ENCODE results near the gene FGF3.

FGF3 gene

GRCh38 chr11:69818603-69819441, at the start of gene FGF3:
FGF3 (minus strand) TSS chr11:69819416; CDS start chr11:69818933, 483 bp downstream.
- DNase-seq, result no peak

DNA sequence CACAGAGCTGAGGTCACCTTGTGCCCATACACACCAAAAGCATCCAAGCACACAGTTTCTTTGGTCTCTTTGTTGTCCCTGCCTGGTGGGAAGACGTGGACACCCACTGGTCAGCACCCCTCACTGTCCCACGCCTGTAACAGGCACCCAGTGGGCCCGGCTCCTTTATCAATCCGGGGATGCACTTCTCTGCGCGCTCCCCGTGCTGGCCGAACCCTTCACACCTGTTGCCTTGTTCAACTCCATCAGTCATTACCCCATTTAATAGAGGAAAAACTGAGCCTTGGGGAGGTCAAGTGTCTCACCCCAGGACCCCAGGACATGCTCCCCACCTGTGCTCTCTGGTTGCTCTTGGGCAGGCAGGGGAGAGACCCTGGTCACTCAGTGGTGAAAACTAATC, 49.7 kb upstream of the FGF3 start:
- DNase-seq, result no peak

- DNase-seq, result no peak
Observed at GRCh38 chr11:69868006-69868810, 49.0 kb upstream of the FGF3 start.

- DNase-seq, result no peak
Observed at GRCh38 chr11:69867076-69868005, 48.1 kb upstream of the FGF3 start.

DNA sequence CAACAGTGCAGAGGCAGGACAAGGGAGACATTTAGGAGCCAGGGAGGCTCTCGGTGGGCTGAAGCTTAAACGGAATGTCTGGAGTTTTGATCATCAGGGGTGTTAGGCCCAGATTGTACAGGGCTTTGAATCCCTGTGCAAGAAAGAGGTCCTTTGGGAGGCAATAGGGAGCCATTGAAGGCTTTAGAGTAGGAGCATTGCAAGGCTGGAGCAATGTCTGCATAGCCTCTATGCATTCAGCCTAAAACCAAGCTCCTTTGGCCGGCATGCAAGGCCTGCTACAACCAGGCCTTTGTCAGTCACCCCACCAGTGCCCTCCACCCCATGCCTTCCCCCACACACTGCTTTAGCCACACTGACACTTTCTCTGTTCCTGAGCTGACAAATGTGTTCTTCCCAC, 47.4 kb upstream of the FGF3 start:
- DNase-seq, result no peak

GRCh38 chr11:69865707-69866106, 46.5 kb upstream of the FGF3 start:
- no peak for DNase-seq

GRCh38 chr11:69864686-69865661, 45.8 kb upstream of the FGF3 start:
- no peak for DNase-seq

GRCh38 chr11:69863544-69864200, 44.5 kb upstream of the FGF3 start:
- DNase-seq, result no peak

DNA sequence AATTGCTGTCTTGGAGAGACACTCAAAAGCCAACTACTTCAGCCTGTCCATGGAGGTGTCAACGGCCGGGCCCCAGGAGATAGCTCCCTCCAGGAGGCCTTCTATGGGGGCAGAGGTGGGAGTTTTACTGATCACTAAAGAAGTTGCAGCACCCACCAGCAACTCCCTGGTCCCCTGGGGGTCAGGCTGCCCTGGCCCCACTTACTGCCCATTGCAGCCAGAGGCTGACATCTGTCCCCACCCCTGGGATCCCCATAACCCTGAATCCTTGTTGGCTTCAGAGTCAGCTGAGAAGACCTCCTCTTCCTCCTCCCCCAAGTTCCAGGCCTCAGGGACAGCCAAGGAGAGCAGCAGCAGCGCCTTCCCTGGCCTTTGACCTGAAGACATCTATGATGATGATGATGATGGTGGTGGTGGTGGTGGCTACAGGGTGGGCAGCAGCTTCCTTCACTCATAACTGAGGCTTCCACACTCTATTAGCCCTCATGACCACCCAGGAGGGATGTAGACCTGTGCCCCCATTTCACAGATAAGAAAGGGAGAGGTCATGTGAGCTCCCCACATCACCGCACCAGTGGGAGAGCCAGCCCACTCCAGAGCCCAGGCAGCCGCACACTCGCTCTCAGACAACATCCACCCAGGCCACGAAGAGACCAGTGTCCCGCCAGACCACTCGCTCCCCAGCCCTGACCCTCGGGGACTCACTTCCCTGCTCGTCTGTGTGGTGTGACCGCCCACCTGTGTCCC, 43.8 kb upstream of the FGF3 start:
- DNase-seq, result no peak

- DNase-seq, result no peak
Observed at GRCh38 chr11:69862331-69862771, 43.1 kb upstream of the FGF3 start.

DNA sequence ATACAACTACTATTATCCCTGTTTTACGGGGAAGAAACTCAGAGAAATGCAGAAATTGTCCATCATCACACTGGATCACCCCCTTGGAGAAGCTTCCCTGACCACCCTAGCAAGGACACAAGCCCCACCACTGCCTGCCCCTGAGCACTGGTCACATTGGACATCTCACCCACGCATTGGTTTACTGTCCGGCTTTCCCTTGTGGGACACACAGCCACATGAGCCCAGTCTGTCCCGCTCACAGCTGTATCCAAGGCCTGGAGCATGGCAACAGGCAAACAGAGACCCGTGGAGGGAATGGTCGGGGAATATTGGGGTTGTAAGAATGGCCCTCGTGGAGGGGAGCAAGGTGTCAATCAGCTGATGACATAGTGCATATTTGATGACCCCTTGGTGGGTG, 42.7 kb upstream of the FGF3 start:
- no peak for DNase-seq

DNA sequence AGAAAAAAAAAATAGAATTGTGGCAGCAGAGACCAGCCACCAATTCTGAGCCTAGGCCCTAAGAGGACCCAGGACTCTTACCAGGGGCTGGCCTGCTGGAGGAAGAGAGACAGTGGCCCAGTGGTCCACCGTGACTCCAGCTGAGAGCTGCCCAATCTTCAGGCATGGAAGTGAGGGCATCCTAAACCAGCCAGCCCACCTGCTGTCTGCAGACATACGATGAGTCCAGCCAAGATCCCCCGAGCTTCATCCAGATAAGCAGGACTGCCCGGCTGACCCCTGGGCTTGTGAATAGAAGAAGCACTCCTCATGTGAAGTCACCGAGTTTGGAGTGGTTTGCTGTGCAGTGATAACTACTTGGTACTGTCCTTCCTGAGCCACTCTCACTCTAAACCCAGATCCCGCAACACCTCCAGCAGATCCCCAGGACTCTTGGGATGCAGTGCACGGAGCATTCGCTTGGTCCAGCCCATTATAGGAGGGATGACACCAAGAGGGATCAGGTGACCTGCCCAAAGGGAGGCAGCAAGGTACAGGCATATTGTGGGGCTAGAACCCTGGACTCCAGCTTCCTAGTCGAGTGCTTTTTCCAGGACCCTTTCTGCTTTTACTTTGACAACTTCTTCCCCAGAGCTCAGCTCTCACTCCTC, 41.7 kb upstream of the FGF3 start:
- DNase-seq, result no peak

DNA sequence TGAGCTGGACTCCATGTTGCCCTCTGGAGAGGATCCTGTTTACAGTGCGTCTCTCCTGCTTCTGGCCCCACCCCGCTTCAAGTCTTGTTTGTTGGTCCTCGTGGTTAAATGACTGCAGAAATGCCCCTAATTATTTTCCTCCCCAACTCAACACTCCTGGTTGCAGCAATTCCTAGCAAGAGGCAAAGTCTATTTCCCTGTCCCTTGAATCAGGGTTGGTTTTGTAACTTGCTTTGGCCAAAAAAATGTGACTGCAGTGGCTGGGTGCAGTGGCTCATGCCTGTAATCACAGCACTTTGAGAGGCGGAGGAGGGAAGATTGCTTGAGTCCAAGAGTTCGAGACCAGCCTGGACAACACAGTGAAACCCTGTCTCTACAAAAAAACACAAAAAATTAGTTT, 41.0 kb upstream of the FGF3 start:
- DNase-seq, result no peak

- no peak for DNase-seq
Observed at GRCh38 chr11:69859275-69859934, 40.2 kb upstream of the FGF3 start.

DNA sequence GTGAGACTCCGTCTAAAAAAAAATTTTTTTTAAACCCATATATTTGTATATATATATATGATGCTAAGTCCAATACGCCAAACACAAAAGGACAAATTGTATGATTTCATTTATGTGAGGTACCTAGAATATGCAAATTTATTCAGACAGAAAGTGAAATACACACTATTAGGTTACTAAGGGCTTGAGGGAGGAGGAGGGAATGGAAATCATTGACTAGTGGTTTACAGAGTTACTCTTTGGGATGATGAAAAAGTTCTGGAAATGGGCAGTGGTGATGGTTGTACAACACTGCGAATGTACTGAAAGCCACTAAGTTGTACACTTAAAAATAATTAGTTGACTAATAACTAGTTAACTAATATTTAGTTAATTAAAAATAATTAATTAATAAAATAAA, 36.2 kb upstream of the FGF3 start:
- no peak for DNase-seq

- no peak for DNase-seq
Observed at GRCh38 chr11:69854713-69855112, 35.5 kb upstream of the FGF3 start.

DNA sequence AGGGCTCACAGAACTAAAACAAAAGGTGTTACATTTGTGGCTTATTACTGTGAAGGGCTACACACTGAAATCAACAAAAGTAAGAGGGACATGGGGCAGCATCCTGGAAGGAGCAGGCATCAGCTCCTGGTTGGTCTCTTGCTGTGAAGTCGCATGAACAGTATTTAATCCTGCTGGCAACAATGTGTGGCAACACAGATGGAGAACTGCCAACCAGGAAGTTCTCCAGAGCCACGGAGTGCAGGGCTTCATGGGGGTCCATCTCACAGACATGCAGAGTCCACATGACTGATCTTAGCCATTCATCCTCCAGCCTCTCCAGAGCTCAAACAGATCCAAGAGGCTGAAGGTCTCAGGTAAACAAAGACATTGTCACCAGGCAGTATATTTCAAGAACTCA, 32.8 kb upstream of the FGF3 start:
- no peak for DNase-seq

- no peak for DNase-seq
Observed at GRCh38 chr11:69848201-69848600, 29.0 kb upstream of the FGF3 start.

GRCh38 chr11:69844396-69844795, 25.2 kb upstream of the FGF3 start:
- no peak for DNase-seq
